ENCODE results near the gene MT1X. TPM values are rescaled to one million over a fixed set of nuclear protein-coding genes. Genes with fewer than 3 reads are reported as not detected.

The MT1X gene
- total RNA-seq, 4 donors from 2014 or later, result 7.4 to 201 (median 66.3) TPM

DNA sequence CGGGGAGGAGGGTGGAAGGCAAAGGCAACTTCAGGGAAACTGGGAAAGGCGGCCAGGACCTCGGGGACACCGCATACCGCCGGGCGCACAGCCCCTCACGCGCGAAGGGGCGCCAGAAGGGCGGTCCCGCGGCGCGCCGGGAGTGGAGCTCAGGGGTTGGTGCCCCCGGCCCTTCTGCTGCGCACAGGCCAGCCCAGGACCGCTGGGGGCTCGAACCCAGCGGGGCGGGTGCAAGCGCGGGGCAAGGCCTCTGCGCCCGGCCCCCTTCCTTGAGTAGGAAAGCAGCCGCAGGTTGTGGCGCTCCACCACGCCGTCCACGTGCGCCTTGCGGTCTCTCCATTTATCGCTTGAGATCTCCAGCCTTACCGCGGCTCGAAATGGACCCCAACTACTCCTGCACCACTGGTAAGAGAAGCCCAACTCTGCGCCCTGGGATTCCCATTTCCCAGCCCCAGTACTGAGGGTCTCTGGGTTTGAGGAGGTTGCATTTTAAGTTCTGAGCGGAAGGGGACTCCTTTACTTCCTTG is 46.8 kb upstream of the MT1X start:
- Histone ChIP-seq H3K4me1 (peaks cover 0 to 5% of the 10 kb centered on the region in 2 donors), H3K4me3 (no peak overlapping the region), H3K36me3 (no peaks in the 10 kb centered on the region), H3K9me3 (no peaks in the 10 kb centered on the region), H3K27ac (no peak overlapping the region), H3K27me3 (peaks cover 0 to 12% of the 10 kb centered on the region in 2 donors)
- no peak for TF ChIP-seq POLR2A (IDR thresholded peaks at IDR 0.05)
- TF ChIP-seq, protein P1, sequence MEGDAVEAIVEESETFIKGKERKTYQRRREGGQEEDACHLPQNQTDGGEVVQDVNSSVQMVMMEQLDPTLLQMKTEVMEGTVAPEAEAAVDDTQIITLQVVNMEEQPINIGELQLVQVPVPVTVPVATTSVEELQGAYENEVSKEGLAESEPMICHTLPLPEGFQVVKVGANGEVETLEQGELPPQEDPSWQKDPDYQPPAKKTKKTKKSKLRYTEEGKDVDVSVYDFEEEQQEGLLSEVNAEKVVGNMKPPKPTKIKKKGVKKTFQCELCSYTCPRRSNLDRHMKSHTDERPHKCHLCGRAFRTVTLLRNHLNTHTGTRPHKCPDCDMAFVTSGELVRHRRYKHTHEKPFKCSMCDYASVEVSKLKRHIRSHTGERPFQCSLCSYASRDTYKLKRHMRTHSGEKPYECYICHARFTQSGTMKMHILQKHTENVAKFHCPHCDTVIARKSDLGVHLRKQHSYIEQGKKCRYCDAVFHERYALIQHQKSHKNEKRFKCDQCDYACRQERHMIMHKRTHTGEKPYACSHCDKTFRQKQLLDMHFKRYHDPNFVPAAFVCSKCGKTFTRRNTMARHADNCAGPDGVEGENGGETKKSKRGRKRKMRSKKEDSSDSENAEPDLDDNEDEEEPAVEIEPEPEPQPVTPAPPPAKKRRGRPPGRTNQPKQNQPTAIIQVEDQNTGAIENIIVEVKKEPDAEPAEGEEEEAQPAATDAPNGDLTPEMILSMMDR (IDR thresholded peaks at IDR 0.05), result no peak
- DNase-seq, result no peak
- intact Hi-C loops (cut with DNase I; ENCODE audit: low total_unique reads), result no loop called here

DNA sequence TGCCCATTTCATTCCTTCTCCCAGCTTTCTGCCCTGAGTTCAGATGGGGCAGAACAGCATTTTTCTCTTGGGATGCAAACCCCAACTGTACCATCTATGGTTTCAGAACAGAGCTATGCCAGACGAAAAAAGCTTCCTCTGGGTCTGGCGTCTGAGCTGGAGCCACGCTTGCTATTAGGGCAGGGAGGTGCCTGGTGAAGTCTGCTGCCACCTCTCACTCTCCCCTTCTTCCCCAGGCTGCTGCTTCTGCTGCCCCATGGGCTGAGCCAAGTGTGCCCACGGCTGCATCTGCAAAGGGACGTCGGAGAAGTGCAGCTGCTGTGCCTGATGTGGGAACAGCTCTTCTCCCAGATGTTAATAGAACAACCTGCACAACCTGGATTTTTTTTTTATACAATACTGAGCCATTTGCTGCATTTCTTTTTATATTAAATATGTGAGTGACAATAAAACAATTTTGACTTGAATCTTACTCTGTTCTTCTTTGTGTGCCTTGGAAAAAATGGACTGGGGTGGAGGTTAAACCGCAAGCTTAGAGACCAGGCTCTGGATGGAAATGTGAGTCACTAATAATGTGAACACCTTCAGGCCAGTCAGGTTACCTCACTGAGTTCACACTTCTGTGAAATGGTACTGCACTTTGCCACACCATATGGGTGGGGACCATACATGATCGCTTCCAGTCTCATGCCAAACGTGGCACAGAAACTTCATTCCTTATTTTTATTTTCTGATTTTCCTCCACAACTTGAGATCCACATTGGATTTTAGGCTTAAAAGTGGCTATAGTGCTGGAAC is 45.5 kb upstream of the MT1X start:
- TF ChIP-seq, protein P1 (IDR thresholded peaks at IDR 0.05), result no peak
- no peak for TF ChIP-seq POLR2A (IDR thresholded peaks at IDR 0.05)
- intact Hi-C loops (cut with DNase I; ENCODE audit: low total_unique reads), result no loop called here
- H3K27ac ChIP-seq, result no peak overlapping the region
- no peaks in the 10 kb centered on the region for H3K9me3 ChIP-seq
- no peak for DNase-seq
- H3K4me1 ChIP-seq, result peaks cover 0 to 5% of the 10 kb centered on the region in 2 donors
- H3K36me3 ChIP-seq, result no peaks in the 10 kb centered on the region
- H3K4me3 ChIP-seq, result no peak overlapping the region
- peaks cover 0 to 12% of the 10 kb centered on the region in 2 donors for H3K27me3 ChIP-seq

DNA sequence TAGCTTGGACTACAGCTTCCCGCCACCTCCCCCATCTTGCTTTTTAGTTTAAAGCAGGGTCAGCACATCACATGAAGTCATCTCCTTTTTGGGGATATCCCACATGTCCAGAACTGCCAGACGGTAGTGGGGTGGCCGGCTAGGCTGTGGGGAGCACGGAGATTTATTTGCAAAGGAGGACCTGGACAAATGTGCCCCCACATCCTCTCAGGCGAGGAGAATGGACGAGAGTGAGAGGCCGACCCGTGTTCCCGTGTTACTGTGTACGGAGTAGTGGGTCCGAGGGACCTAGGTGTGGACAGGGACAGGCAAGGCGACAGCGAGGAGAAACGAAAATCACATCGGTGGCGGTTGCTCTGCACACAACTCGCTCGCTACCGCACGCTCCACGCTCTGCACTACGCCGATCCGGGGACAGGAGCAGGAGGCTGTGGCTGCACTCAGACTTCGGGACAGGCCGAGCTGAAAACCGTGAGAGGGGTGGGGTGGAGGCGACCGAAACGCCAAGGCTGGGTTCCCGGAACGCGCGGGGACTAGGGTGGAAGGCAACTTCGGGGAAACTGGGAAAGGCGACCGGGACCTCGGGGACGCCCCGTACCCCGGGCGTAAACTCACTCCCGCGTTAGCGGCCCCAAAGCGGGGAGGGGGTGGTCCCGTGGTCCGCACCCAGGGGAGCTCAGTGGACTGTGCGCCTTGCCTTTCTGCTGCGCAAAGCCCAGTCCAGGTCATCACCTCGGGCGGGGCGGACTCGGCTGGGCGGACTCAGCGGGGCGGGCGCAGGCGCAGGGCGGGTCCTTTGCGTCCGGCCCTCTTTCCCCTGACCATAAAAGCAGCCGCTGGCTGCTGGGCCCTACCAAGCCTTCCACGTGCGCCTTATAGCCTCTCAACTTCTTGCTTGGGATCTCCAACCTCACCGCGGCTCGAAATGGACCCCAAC is 44.2 kb upstream of the MT1X start, which contains the start of gene MT1A:
Gene MT1A (plus strand): TSS at position 853 of the 937 bp plus-strand sequence. CDS start 73 bp downstream, at position 926.
- Histone ChIP-seq H3K27me3 (peaks cover 0 to 12% of the 10 kb centered on the region in 2 donors), H3K4me3 (peak within 1 kb of the TSS; percentile 22 to 32), H3K36me3 (no peaks in the 10 kb centered on the region), H3K27ac (no peak within 1 kb of the TSS), H3K4me1 (peaks cover 0 to 5% of the 10 kb centered on the region in 2 donors), H3K9me3 (no peaks in the 10 kb centered on the region)
- intact Hi-C loops (cut with DNase I; ENCODE audit: low total_unique reads), result no loop called here
- DNase-seq, result peak; percentile 69 to 72
- TF ChIP-seq, protein P1 (IDR thresholded peaks at IDR 0.05), result no peak
- TF ChIP-seq POLR2A (IDR thresholded peaks at IDR 0.05), result peak; percentile 39 to 56

DNA sequence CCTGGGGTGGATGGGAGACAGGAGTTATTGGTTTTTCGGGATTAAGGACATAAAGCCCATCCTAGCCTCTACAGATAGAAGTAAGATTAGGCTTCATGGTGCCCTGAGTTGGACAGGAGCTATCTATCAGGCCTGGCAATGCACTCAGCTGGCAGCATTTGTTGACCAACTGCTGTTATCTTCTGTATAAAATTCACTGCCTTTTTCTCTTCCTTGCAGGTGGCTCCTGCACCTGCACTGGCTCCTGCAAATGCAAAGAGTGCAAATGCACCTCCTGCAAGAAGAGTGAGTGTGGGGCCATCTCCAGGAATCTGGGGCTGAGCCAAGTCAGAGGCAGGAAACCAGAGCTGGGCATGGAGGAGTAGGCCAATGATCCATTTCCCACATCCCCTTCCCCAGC is 43.2 kb upstream of the MT1X start:
- Histone ChIP-seq H3K27me3 (peaks cover 0 to 12% of the 10 kb centered on the region in 2 donors), H3K4me3 (no peak overlapping the region)
- no peak for TF ChIP-seq POLR2A (IDR thresholded peaks at IDR 0.05)
- TF ChIP-seq, protein P1 (IDR thresholded peaks at IDR 0.05), result no peak

More for the DNA sequence above, 43.2 kb upstream of the MT1X start:
- Histone ChIP-seq H3K36me3 (no peaks in the 10 kb centered on the region), H3K4me1 (peaks cover 0 to 5% of the 10 kb centered on the region in 2 donors), H3K27ac (no peak overlapping the region), H3K9me3 (no peaks in the 10 kb centered on the region)
- intact Hi-C loops (cut with DNase I; ENCODE audit: low total_unique reads), result no loop called here
- no peak for DNase-seq
